Activated B cell treated with CpG ODN at 0.5 μM for 24 hours (primary cell): ENCODE results near the gene SSR4. TPM values are rescaled to one million over a fixed set of nuclear protein-coding genes. Genes with fewer than 3 reads are reported as not detected.

Experiments
- ATAC-seq: fragments of 200-7000 bp; cut with Tn5 transposase; one replicate; pipeline ENCODE4 v1.10.0; 2021; ENCODE audit warnings: low read depth, mild to moderate bottlenecking, moderate library complexity
- CTCF ChIA-PET: fragments of 350-600 bp; sonication (Branson Sonifier 250); formaldehyde crosslinking; loops from one replicate; lab custom pipeline; 2021; ENCODE audit warnings: antibody characterized with exemption; lab: Charles Lee
- POLR2A ChIA-PET: fragments of 350-600 bp; sonication (Branson Sonifier 250); formaldehyde crosslinking; loops from one replicate; lab custom pipeline; 2021; ENCODE audit warnings: antibody characterized with exemption; lab: Charles Lee
- DNase-seq: peaks from one replicate; pipeline ENCODE4 v3.0.0; 2022
- H3K27ac Mint-ChIP-seq: one replicate; pipeline ENCODE4 v1.8.0; 2020; ENCODE audit warnings: mixed read lengths
- H3K27me3 Mint-ChIP-seq: one replicate; pipeline ENCODE4 v1.8.0; 2021; ENCODE audit warnings: mixed read lengths
- H3K36me3 Mint-ChIP-seq: one replicate; pipeline ENCODE4 v1.8.0; 2021; ENCODE audit warnings: low read depth, mixed read lengths
- H3K4me1 Mint-ChIP-seq: one replicate; pipeline ENCODE4 v1.8.0; 2021; ENCODE audit warnings: mixed read lengths
- H3K4me3 Mint-ChIP-seq: one replicate; pipeline ENCODE4 v1.8.0; 2020; ENCODE audit warnings: mild to moderate bottlenecking, mixed read lengths
- H3K9me3 Mint-ChIP-seq: one replicate; pipeline ENCODE4 v1.8.0; 2020; ENCODE audit warnings: mixed read lengths
- CTCF ChIP-seq: fragments of 200-600 bp; IDR thresholded peaks from one replicate; pipeline ENCODE4 v1.8.0; 2022; ENCODE audit warnings: antibody characterized with exemption, mild to moderate bottlenecking
- intact Hi-C: fragments of 100-400 bp; cut with micrococcal nuclease; formaldehyde crosslinking; loops from one replicate; pipeline ENCODE4 v1.15.1; 2024
- total RNA-seq: library from RNA; stranded (reverse); gene quantifications from 2 replicates; pipeline ENCODE4 v1.2.3, GENCODE V29; 2022

Gene SSR4
- total RNA-seq, 1 donor from 2014 or later: 160 TPM

DNA sequence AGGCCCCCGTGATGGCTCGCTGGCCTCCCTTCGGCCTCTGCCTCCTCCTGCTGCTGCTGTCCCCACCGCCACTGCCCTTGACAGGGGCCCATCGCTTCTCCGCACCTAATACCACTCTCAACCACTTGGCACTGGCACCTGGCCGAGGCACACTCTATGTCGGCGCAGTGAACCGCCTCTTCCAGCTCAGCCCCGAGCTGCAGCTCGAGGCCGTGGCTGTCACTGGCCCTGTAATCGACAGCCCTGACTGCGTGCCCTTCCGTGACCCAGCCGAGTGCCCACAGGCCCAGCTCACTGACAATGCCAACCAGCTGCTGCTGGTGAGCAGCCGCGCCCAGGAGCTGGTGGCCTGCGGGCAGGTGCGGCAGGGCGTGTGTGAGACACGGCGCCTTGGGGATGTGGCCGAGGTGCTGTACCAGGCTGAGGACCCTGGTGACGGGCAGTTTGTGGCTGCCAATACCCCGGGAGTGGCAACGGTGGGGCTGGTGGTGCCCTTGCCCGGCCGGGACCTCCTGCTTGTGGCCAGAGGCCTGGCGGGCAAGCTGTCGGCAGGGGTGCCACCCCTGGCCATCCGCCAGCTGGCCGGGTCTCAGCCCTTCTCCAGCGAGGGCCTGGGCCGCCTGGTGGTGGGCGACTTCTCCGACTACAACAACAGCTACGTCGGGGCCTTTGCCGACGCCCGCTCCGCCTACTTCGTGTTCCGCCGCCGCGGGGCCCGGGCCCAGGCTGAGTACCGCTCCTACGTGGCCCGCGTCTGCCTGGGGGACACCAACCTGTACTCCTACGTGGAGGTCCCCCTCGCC is 27.4 kb upstream of the SSR4 start:
- Mint-ChIP-seq H3K9me3 (no peaks in the 10 kb centered on the region), H3K27me3 (no peaks in the 10 kb centered on the region), H3K4me1 (peaks cover 12% of the 10 kb centered on the region), H3K4me3 (no peak overlapping the region), H3K36me3 (no peaks in the 10 kb centered on the region), H3K27ac (no peak overlapping the region)
- intact Hi-C loops: loop anchor here (10.0 kb wide), 2 partner anchors 82 to 822 kb away; partner anchors contain the start of gene SLC6A8
- DNase-seq (no peak), ATAC-seq (no peak)
- no peak for TF ChIP-seq CTCF
- CTCF ChIA-PET: interaction anchor here (1.0 kb wide), 1 partner anchor 11 kb away, joined by 3 read pairs; no protein-coding TSS in a partner anchor
- POLR2A ChIA-PET: interaction anchor here (0.5 to 1.5 kb wide), 3 partner anchors 27 to 160 kb away, joined by 3 read pairs; partner anchors contain the start of genes IDH3G and SSR4

DNA sequence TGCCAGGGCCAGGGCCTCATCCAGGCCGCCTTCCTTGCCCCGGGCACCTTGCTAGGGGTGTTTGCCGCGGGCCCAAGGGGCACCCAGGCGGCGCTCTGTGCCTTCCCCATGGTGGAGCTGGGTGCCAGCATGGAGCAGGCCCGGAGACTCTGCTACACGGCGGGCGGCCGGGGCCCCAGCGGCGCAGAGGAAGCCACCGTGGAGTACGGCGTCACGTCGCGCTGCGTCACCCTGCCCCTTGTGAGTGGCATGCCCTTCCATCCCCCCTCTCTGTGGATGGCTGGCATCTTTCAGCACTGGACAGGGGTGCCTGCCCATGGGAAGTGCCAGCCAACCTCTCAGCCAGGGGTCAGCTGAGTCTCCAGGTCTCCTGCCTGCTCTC is 26.8 kb upstream of the SSR4 start:
- TF ChIP-seq CTCF: no peak
- POLR2A ChIA-PET: interaction anchor here (1.0 kb wide), 1 partner anchor 158 kb away, joined by 3 read pairs; no protein-coding TSS in a partner anchor
- CTCF ChIA-PET: no interaction called here
- ATAC-seq (no peak), DNase-seq (no peak)
- Mint-ChIP-seq H3K27me3 (no peaks in the 10 kb centered on the region), H3K4me1 (peaks cover 12% of the 10 kb centered on the region), H3K9me3 (no peaks in the 10 kb centered on the region), H3K4me3 (no peak overlapping the region), H3K36me3 (no peaks in the 10 kb centered on the region), H3K27ac (no peak overlapping the region)
- intact Hi-C loops: loop anchor here (10.0 kb wide), 2 partner anchors 83 to 823 kb away; partner anchors contain the start of gene SLC6A8

GRCh38 chrX:153768311-153769157 is 25.9 kb upstream of the SSR4 start:
- ATAC-seq (no peak), DNase-seq (no peak)
- H3K27ac Mint-ChIP-seq: no peak overlapping the region
- CTCF ChIA-PET: interaction anchor here (0.6 kb wide), 1 partner anchor 81 kb away, joined by 3 read pairs; the partner anchor contains the start of gene SLC6A8
- peaks cover 12% of the 10 kb centered on the region for H3K4me1 Mint-ChIP-seq
- H3K9me3 Mint-ChIP-seq: no peaks in the 10 kb centered on the region
- intact Hi-C loops: loop anchor here (10.0 kb wide), 2 partner anchors 84 to 824 kb away; partner anchors contain the start of gene SLC6A8
- no peak overlapping the region for H3K4me3 Mint-ChIP-seq
- POLR2A ChIA-PET: no interaction called here
- no peaks in the 10 kb centered on the region for H3K27me3 Mint-ChIP-seq
- TF ChIP-seq CTCF: no peak
- no peaks in the 10 kb centered on the region for H3K36me3 Mint-ChIP-seq

GRCh38 chrX:153769158-153769864 is 25.2 kb upstream of the SSR4 start:
- no peak overlapping the region for H3K4me3 Mint-ChIP-seq
- peaks cover 8% of the 10 kb centered on the region for H3K4me1 Mint-ChIP-seq
- DNase-seq (no peak), ATAC-seq (no peak)
- intact Hi-C loops: loop anchor here (10.0 kb wide), 2 partner anchors 85 to 825 kb away; partner anchors contain the start of gene SLC6A8
- no peaks in the 10 kb centered on the region for H3K36me3 Mint-ChIP-seq
- H3K9me3 Mint-ChIP-seq: no peaks in the 10 kb centered on the region
- CTCF ChIA-PET: no interaction called here
- POLR2A ChIA-PET: no interaction called here
- H3K27ac Mint-ChIP-seq: no peak overlapping the region
- no peak for TF ChIP-seq CTCF
- H3K27me3 Mint-ChIP-seq: no peaks in the 10 kb centered on the region
